Cardiac ventricle fibroblast (primary cell): ENCODE results near the gene CT47A1. TPM values are rescaled to one million over a fixed set of nuclear protein-coding genes. Genes with fewer than 3 reads are reported as not detected.

ENCODE experiments used
- total RNA-seq: library from RNA; depleted of rRNA; stranded (reverse); fragments of >200 nt; gene quantifications from 2 replicates; pipeline ENCODE4 v1.2.3, GENCODE V29; 2015

Gene CT47A1
- not detected in 2 replicates for total RNA-seq

GRCh38 chrX:120985660-120986059 is at the start of gene CT47A1:
CT47A1 (minus strand) TSS chrX:120985760; CDS start chrX:120985529, 231 bp downstream.

GRCh38 chrX:120956500-120956899 is 29.1 kb downstream of the CT47A1 start, which contains the start of gene CT47A7:
CT47A7 (minus strand) TSS chrX:120956600; CDS start chrX:120956345, 255 bp downstream.

Other genes starting within 250 kb of the CT47A1 start
- not detected in 2 replicates for gene CT47B1, start 109.9 kb downstream of the CT47A1 start, total RNA-seq
- not detected in 2 replicates for gene CT47A11, start 48.6 kb downstream of the CT47A1 start, total RNA-seq
- gene CT47A10, start 43.7 kb downstream of the CT47A1 start, total RNA-seq: not detected in 2 replicates
- gene CT47A9, start 38.9 kb downstream of the CT47A1 start, total RNA-seq: not detected in 2 replicates
- gene CT47A8, start 34.0 kb downstream of the CT47A1 start, total RNA-seq: not detected in 2 replicates
- gene CT47A7, start 29.2 kb downstream of the CT47A1 start, total RNA-seq: not detected in 2 replicates
- gene CT47A6, start 24.3 kb downstream of the CT47A1 start, total RNA-seq: not detected in 2 replicates
- not detected in 2 replicates for gene CT47A5, start 19.4 kb downstream of the CT47A1 start, total RNA-seq
- gene CT47A4, start 14.6 kb downstream of the CT47A1 start, total RNA-seq: not detected in 2 replicates
- gene CT47A3, start 9.7 kb downstream of the CT47A1 start, total RNA-seq: not detected in 2 replicates
- not detected in 2 replicates for gene CT47A2, start 4.8 kb downstream of the CT47A1 start, total RNA-seq
- 7.3 and 8.2 TPM in 2 replicates for gene GLUD2, start 61.9 kb upstream of the CT47A1 start, total RNA-seq